Endodermal cell (in vitro differentiated cells): Measurements from ENCODE around the gene MRPS12. TPM values are rescaled to one million over a fixed set of nuclear protein-coding genes. Genes with fewer than 3 reads are reported as not detected.
A peak's percentile ranks its signal among the peaks of the same experiment; 100 is the strongest.

ENCODE experiments used
- DNase-seq: peaks from one replicate; pipeline ENCODE4 v3.0.0-alpha.2; 2017
- H3K27ac ChIP-seq: 2 replicates; pipeline ENCODE4 v1.5.1; 2013; ENCODE audit warnings: mild to moderate bottlenecking, low read depth, low read length, moderate library complexity
- H3K27me3 ChIP-seq: 2 replicates; pipeline ENCODE4 v1.6.1; 2013; ENCODE audit warnings: mild to moderate bottlenecking, low read length, moderate library complexity; ENCODE audit not compliant: insufficient read depth, control insufficient read depth, poor library complexity, severe bottlenecking
- H3K36me3 ChIP-seq: 2 replicates; pipeline ENCODE4 v1.7.0; 2013; ENCODE audit warnings: mild to moderate bottlenecking, low read length, moderate library complexity; ENCODE audit not compliant: control insufficient read depth, insufficient read depth
- H3K4me1 ChIP-seq: one replicate; pipeline ENCODE4 v1.7.0; 2013; ENCODE audit warnings: low read length; ENCODE audit not compliant: control insufficient read depth, insufficient read depth
- H3K4me3 ChIP-seq: 2 replicates; pipeline ENCODE4 v1.5.1; 2013; ENCODE audit warnings: mild to moderate bottlenecking, low read length, moderate library complexity
- H3K9ac ChIP-seq: 2 replicates; pipeline ENCODE4 v1.6.1; 2013; ENCODE audit warnings: mild to moderate bottlenecking, low read length, moderate library complexity; ENCODE audit not compliant: poor library complexity, severe bottlenecking; ENCODE audit errors: extremely low read depth
- H3K9me3 ChIP-seq: 2 replicates; pipeline ENCODE4 v1.6.1; 2013; ENCODE audit warnings: mild to moderate bottlenecking, low read length, moderate library complexity; ENCODE audit not compliant: control insufficient read depth
- H3K27ac Mint-ChIP-seq: 2 replicates; pipeline ENCODE4 v1.8.0; 2020; ENCODE audit warnings: mixed read lengths
- H3K27me3 Mint-ChIP-seq: 2 replicates; pipeline ENCODE4 v1.8.0; 2021; ENCODE audit warnings: mild to moderate bottlenecking, mixed read lengths; ENCODE audit not compliant: insufficient read depth
- H3K36me3 Mint-ChIP-seq: 2 replicates; pipeline ENCODE4 v1.8.0; 2020; ENCODE audit warnings: low read depth, mixed read lengths
- H3K4me1 Mint-ChIP-seq: 2 replicates; pipeline ENCODE4 v1.8.0; 2020; ENCODE audit warnings: mixed read lengths
- H3K4me3 Mint-ChIP-seq: 2 replicates; pipeline ENCODE4 v1.8.0; 2020; ENCODE audit warnings: mild to moderate bottlenecking, moderate library complexity, mixed read lengths
- H3K9me3 Mint-ChIP-seq: 2 replicates; pipeline ENCODE4 v1.8.0; 2020; ENCODE audit warnings: mild to moderate bottlenecking, mixed read lengths
- WGBS, 2 experiments: methylation state at CpG; one replicate each; pipeline versions ENCODE4 v1.1.5 to v1.1.7; 2013; ENCODE audit warnings: missing lambda C conversion rate in 2 of 2, mixed read lengths in 1 of 2; ENCODE audit not compliant: insufficient coverage in 1 of 2, insufficient read length in 1 of 2; 5-methylcytosine and 5-hydroxymethylcytosine counted together
- total RNA-seq, 2 donors: library from RNA; stranded (reverse); fragmentation: NEBNext Ultra II Directional in 1 of 2; extraction: Animal tissue kit (Norgen Biotek cat#: 25700) in 1 of 2; gene quantifications; 2 replicates in 1 of 2; 3 replicates in 1 of 2; pipeline ENCODE4 v1.2.1, GENCODE V29; 2021
- TF ChIP-seq, protein P1 (sequence below): fragments of 200-600 bp; sonication (generic); conservative IDR thresholded peaks from 2 replicates; pipeline ENCODE4 v1.5.0; 2021; ENCODE audit warnings: antibody characterized with exemption, mild to moderate bottlenecking

The MRPS12 gene
- total RNA-seq, 2 donors from 2014 or later: 37.5 to 38.3 TPM

DNA sequence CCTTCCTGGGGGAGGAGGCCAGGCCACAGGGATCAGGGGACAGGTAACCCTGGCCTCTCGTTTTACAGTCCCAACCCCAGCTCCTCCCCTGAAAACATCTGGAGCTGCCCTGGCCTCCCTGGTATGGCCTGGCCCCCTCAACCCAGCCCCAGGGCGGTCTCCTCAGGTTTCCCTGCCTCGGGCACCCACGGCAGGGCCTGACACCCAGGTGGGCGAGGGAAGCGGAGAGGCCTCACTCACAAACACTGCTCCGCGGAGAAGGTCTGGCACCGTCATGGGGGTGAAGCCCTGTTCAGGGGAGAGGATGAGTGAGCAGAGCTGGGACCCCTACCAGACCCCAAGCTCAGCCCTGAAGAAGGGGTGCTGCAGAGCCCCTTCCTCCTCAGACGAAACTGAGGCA lies 12.2 kb upstream of the MRPS12 start:
- H3K9me3 ChIP-seq: no peaks in the 10 kb centered on the region
- 88 to 96% methylated on average over 4 to 10 of the region's 10 CpGs for WGBS, 2 experiments
- H3K9me3 Mint-ChIP-seq: peaks cover 1% of the 10 kb centered on the region
- H3K36me3 ChIP-seq: peaks cover 21% of the 10 kb centered on the region
- no peak overlapping the region for H3K9ac ChIP-seq
- H3K4me1 Mint-ChIP-seq: no peaks in the 10 kb centered on the region
- no peaks in the 10 kb centered on the region for H3K27me3 Mint-ChIP-seq
- DNase-seq: no peak
- H3K4me3 Mint-ChIP-seq: no peak overlapping the region
- peaks cover 26% of the 10 kb centered on the region for H3K36me3 Mint-ChIP-seq
- no peak overlapping the region for H3K27ac ChIP-seq
- no peak overlapping the region for H3K4me3 ChIP-seq
- H3K27me3 ChIP-seq: no peaks in the 10 kb centered on the region
- no peak overlapping the region for H3K27ac Mint-ChIP-seq
- H3K4me1 ChIP-seq: no peaks in the 10 kb centered on the region
- TF ChIP-seq, protein P1, sequence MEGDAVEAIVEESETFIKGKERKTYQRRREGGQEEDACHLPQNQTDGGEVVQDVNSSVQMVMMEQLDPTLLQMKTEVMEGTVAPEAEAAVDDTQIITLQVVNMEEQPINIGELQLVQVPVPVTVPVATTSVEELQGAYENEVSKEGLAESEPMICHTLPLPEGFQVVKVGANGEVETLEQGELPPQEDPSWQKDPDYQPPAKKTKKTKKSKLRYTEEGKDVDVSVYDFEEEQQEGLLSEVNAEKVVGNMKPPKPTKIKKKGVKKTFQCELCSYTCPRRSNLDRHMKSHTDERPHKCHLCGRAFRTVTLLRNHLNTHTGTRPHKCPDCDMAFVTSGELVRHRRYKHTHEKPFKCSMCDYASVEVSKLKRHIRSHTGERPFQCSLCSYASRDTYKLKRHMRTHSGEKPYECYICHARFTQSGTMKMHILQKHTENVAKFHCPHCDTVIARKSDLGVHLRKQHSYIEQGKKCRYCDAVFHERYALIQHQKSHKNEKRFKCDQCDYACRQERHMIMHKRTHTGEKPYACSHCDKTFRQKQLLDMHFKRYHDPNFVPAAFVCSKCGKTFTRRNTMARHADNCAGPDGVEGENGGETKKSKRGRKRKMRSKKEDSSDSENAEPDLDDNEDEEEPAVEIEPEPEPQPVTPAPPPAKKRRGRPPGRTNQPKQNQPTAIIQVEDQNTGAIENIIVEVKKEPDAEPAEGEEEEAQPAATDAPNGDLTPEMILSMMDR: no peak

DNA sequence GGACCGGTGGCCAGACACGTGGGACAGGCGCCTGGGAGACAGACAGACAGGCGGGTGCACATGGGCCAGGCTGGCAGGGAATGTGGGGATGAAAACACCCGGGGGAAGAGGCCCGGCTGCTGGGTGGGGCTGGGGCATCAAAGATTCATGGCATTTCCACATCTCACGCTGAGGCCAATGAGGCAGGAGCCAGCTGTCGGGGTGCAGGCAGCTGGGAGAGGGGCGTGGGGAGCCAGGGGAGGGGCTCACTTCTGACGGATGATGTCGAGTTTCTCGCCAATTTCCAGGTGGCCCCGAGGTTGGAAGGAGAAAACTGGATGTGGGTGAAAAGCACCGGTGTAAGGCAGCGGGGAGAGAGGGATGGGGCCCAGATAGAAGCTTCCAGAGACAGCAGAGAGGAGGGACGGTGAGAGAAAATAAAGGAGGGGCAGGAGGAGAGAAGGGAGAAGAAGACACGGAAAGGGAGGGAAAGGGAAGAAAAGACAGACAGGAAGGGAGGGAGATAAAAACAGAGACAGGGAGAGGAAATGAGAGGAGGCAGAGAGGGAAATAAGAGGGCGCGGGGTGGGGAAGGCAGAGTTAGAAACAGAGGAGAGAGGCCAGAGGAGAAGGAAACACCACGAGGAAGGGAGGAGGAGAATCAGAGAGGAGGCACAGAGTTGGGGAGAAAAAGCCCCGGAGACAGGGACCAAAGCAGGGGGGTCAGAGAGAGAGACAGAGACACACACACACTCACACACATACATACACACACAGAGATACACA lies 10.7 kb upstream of the MRPS12 start:
- no peaks in the 10 kb centered on the region for H3K4me1 ChIP-seq
- TF ChIP-seq, protein P1: no peak
- Mint-ChIP-seq H3K9me3 (peaks cover 1% of the 10 kb centered on the region), H3K4me1 (no peaks in the 10 kb centered on the region), H3K27me3 (no peaks in the 10 kb centered on the region), H3K36me3 (peaks cover 36% of the 10 kb centered on the region), H3K27ac (no peak overlapping the region), H3K4me3 (no peak overlapping the region)
- H3K27ac ChIP-seq: no peak overlapping the region
- no peaks in the 10 kb centered on the region for H3K9me3 ChIP-seq
- H3K4me3 ChIP-seq: no peak overlapping the region
- peaks cover 32% of the 10 kb centered on the region for H3K36me3 ChIP-seq
- no peaks in the 10 kb centered on the region for H3K27me3 ChIP-seq
- DNase-seq: no peak
- no peak overlapping the region for H3K9ac ChIP-seq
- WGBS, 2 experiments: 93% methylated on average over 16 to 21 of the region's 21 CpGs

DNA sequence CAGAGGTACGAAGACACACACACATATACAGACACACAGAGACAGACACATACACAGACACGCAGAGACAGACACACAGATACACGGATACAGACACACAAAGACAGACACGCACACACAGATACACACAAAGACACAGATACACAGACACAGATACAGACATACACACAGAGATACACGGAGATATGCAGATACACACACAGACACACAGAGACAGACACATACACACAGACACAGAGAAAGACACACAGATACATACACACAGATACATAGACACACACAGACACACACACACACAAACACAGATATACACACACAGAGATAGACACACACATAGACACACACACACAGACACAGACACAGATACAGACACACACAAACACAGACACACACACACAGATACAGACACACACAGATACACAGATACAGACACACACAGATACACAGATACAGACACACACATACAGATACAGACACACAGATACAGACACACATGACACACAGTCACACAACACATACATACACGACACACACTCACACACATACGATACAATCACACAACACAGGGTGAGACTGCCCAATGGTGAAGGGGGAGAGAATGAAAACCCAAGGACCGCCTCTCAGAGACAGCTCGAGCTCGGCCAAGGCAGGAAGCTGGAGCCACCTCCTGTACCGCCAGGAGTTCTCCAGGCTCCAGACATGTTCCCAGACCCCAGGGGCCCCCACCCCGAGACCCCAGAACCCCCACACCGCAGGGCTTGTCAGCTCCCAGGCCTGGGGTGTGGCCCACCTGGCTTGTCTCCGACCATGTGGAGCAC lies 9.9 kb upstream of the MRPS12 start:
- Histone ChIP-seq H3K27me3 (no peaks in the 10 kb centered on the region), H3K4me1 (no peaks in the 10 kb centered on the region), H3K9ac (no peak overlapping the region), H3K27ac (no peak overlapping the region), H3K9me3 (no peaks in the 10 kb centered on the region), H3K4me3 (no peak overlapping the region), H3K36me3 (peaks cover 37% of the 10 kb centered on the region)
- WGBS, 2 experiments: 82 to 83% methylated on average over 2 to 14 of the region's 14 CpGs
- Mint-ChIP-seq H3K4me3 (no peak overlapping the region), H3K9me3 (peaks cover 1% of the 10 kb centered on the region), H3K36me3 (peaks cover 39% of the 10 kb centered on the region), H3K27ac (no peak overlapping the region), H3K4me1 (no peaks in the 10 kb centered on the region), H3K27me3 (no peaks in the 10 kb centered on the region)
- peak; percentile 52 for DNase-seq
- TF ChIP-seq, protein P1: no peak
